RKO (cell line): ENCODE data around the gene L3MBTL4.
"Not testable (repeated sequence)": the region's sequence is repeated elsewhere in the genome, so short reads cannot be mapped to it uniquely, and the experiment has no call there.

Experiments
- DNase-seq: peaks from one replicate; pipeline ENCODE4 v3.0.0-alpha.2; 2016; ENCODE audit warnings: low spot score

L3MBTL4 gene

DNA sequence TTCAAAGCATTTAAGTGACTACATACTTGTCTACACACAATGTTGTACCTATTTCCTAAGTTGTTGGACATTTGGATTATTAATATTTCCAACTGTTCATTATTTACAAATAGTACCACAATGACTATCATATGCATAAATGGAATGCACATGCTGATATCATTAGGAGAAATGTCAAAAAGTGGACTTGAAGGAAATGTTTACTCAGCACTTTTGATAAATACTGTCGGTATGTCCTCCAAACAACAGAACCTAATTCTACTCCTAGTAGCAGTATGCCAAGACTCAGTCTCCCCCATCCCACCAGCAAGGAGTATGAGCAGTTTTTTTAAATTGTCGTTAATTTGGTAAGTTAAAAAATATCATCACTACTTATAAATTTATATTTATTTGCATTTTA lies 116.8 kb downstream of the L3MBTL4 start:
- no peak for DNase-seq

- DNase-seq, result no peak
These were observed 120.4 kb downstream of the L3MBTL4 start for GRCh38 chr18:6294148-6294784.

DNA sequence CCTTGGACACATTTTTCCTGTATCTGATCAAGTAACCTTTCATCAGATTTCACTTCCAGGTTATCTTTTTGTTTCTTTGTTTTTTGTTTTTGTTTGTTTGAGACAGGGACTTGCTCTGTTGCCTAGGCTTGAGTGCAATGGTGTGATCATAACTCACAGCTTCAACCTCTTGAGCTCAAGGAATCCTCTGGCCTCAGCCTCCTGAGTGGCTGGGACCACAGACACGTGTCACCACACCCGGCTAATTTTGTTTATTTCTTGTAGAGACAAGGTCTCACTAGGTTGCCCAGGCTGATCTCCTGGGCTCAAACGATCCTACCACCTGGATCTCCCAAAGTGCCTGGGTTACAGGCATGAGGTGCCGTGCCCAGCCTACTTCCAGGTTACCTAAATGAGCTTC lies 124.9 kb downstream of the L3MBTL4 start:
- no peak for DNase-seq

DNA sequence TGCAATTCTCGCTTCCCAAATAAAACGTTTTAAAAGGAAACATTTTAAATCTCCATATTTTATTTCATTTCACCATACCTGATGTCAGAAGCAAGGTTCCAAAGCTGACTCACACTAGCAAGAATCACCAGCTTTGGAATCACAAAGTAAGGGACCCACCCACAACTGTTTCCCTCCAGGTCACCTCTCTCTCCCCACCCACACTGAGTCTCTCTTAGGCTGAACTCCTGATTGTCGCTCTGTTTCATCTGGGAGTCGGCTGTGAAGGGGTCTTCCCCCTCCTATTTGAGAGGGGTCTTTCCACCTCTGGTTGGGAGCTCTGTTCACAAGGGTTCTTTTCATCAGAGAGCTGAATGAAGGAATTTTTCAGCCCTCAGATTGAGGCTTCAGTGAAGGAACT lies 128.1 kb downstream of the L3MBTL4 start:
- DNase-seq, result no peak

GRCh38 chr18:6284761-6285160 lies 129.9 kb downstream of the L3MBTL4 start:
- no peak for DNase-seq

DNA sequence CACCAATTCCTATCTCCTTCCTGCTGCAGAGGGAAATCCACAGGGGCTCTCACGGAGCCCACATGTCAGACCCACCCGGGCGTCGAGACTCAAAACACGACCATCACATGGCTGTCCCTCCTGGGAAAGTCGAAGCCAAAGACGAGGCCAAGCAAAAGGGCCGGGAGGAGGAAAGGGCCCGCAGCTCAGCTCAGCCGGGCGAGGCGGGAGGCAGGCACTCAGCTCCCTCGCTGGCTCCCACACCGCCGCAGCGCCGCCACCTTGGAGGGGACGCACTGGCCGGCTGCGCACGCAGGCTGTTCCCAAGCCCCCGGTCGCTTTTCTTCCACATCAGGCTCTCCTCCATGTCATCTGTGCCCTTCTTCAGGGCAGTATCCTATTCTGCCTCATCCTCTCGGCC lies 130.4 kb downstream of the L3MBTL4 start:
- no peak for DNase-seq

DNA sequence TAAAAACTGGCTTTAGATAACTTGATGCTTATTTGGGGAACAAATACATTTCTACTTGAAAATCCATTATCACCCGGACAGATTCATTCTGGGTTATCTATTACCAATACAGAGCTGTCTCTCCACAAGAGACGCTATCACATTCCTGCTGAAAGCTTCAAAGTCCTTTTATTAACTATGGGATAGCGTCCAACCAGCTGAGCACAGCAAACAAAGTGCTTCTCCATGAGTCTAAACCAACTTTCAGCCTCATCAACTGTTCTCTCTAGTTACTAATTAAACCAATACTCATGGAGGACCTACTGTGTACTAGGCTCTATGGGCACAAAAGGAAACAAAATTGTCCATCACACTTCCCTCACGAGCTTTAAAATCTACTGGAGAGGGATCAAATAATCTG lies 132.8 kb downstream of the L3MBTL4 start:
- no peak for DNase-seq

DNA sequence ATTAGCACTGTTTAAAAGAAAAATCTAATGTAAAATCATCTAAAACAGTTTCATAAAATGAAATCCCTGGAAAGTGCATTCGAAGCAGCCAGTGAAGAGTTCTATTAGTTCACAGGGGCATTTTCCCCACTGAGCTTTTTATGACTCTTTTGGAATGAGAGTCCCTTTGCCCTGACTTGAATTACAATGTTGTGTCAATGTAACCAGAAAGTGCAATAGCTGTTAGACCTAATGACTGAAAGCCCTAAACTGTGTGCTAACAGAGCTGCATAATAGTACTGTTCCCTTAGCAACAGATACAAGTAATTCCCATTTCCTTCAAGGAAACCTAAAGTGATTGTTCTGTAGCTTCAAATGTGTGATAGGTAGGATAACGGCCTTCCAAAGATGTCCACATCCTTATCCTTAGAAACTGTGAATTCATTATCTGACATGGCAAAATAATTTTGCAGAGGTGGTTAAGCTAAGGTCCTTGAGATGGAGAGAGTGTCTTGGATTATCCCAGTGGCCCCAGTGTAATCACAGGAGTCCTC lies 134.4 kb downstream of the L3MBTL4 start:
- DNase-seq, result no peak

GRCh38 chr18:6279308-6279707 lies 135.4 kb downstream of the L3MBTL4 start:
- DNase-seq, result no peak

- no peak for DNase-seq
These were observed 141.3 kb downstream of the L3MBTL4 start for GRCh38 chr18:6273423-6273822.

DNA sequence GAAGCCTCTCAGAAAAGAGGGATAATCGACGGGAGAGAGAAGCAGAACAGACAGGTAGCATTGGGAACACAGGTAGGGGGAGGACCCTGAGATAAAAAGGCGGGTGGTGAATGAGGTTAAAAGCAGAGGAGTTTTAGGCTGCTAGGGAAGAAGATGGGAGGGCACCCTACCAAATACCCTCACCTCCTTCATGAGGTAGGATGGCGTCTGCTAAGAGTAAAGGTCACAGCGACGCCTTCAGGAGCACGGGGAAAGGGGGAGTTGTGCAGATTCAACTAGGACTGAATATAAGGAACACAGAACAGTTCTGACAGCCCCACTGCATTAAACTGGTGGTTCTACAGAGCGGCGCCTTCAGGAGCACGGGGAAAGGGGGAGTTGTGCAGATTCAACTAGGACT lies 142.6 kb downstream of the L3MBTL4 start:
- DNase-seq, result not testable (repeated sequence)

- no peak for DNase-seq
These were observed 143.1 kb downstream of the L3MBTL4 start for GRCh38 chr18:6271585-6271984.

DNA sequence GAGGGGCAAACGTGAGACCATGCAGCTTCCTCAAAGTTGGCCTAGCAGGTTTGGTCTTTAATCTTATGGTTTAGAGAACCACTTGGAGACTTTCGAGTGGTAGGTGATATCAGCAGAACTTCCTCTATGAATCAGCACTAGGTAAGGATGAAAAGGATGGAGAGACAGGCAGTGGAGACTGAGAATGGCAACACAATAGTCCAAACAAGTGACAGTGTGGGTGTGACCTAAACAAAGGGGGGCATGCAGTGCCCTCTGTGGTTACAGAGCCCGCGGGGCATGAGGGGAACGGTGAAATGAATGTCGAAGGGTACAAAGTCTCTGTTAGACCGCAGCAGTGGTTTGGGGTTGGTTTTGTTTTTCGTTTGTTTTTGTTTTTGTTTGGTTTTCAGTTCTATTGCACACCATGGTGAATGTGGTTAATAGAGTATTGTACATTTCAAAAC lies 143.9 kb downstream of the L3MBTL4 start:
- DNase-seq, result no peak

DNA sequence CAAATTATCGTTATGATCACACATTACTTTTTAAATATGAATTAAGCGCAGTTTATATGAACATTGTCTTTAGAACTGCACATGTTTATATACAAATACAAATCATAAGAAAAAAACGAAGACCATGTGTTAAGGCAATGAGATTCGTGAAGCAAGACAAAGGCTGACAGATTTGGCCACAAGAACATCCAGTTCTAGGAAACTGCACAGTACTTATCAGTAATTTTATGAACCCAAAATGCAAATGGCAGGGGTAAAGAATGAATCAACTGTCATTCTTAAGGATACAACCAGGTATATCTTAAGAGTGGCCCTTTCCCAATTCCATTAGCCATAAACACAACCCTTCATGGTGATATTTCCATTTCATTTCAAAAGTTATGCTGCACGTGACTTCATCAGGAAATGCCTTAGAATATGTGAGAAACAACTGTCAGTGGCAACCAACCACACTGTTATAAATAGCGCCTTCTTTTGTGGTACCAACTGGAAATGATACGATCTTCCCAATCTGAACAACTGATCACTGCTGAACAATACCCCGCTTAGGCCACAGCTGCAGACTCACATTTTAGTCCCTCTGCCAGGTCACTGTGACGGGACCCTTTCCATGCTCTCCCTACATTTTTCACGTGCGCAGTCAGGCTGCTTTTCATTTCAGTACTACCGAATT lies 144.9 kb downstream of the L3MBTL4 start:
- DNase-seq, result no peak

DNA sequence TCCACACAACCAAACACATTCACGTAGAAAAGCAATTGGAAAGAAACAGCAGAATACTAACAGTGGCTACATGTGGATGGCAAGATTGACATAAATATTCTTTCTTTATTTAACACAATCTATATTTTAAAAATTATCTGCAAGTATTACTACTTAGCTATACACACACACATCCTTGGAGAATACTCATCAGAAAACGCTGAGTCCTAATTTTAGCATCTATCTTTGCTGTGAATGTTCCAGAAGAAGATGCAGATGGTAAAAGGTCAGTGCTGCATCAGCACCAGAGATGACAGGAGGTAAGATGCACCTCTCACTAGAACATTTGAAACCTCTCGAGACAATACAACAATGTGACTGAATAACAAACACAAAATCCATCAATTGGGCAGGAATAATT lies 148.5 kb downstream of the L3MBTL4 start:
- DNase-seq, result no peak

DNA sequence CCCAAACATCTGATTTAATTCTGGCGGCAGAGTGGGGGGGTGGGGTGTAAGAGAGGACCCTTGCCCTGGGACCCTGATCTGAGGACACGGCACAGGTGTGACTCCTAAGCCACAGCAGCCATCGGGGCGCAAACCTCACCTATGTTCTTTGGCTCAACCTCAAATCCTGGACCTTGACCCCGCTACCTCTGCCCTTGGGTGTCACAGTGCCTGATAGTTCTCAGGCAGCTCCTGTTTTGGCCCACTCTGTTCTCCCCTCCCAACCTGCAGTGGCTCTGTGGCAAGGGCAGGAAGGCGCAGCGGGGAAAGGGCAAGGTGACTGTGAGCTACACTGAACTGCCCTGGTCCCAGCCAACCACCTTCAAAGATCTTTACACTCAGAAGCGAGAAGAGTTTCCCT lies 152.8 kb downstream of the L3MBTL4 start:
- no peak for DNase-seq

DNA sequence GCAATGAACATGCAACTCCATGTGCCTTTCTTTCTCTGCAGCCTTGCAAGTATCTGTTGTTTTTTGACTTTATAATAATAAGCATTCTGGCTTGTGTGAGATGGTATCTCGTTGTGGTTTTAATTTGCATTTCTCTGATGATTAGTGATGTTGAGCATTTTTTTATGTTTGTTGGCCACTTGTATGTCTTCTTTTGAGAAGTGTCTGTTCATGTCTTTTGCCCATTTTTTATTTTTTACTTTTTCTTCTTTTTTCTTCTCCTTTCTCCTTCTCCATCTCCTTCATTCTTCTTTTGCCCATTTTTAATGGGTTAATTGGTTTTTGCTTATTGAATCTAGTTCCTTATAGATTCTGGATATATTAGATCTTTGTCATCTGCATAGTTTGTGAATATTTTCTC lies 155.4 kb downstream of the L3MBTL4 start:
- DNase-seq, result not testable (repeated sequence)

- no peak for DNase-seq
These were observed 156.8 kb downstream of the L3MBTL4 start for GRCh38 chr18:6257950-6258349.

DNA sequence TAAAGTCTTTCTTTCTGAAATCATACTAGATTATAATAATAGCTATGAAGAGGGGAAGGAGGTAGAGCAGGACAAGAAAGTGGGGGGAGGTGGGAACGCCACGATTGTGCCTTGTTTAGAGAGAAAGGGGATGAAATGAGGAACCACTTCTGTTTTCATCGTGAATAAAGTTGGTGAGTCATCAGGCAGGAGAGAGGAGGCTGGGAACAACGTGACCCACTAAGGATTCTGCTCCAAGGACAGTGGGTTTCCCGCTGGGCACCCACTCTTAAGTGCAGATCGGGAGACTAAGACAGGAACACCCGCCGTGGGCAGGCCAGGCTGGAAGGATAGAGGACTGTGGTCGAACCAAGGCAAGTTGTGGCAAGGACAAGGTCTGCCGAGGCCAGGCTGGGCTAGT lies 158.2 kb downstream of the L3MBTL4 start:
- no peak for DNase-seq

DNA sequence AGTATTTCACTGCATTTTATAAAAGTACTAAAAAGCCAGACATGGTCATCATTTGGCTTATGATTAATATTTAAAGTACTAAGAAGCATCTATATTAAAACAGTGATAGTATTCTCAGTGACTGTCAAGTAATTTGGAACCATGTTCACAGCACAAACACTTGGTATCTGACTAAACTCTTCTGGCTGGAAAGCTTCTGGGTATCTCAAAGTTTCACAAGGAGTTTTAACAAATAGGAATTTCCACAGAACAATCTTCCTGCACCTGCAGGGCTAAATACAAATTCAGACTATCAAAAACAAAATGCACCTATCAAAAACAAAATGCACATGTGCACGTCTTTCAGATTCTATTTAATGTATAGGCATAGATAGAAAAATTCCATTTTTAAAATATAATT lies 158.8 kb downstream of the L3MBTL4 start:
- no peak for DNase-seq

GRCh38 chr18:6255116-6255705 lies 159.5 kb downstream of the L3MBTL4 start:
- no peak for DNase-seq

DNA sequence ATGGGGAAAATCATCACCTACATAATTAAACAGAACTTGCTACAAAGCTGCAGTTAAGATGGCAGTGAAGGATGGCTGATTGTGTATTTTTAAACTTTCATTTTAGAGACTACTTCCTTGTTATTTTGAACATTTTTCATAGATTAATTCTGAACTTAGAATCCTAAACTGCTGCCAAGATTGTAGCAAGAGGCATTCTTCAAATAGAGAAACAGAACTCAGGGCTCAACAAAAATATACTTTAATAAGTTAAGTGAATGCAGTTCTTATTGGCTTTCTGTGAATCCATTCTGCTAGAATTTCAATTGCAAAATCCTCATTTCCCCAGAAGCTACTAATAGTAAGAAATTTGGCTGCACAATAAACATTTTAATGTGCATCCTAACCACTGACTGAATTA lies 160.3 kb downstream of the L3MBTL4 start:
- DNase-seq, result no peak

DNA sequence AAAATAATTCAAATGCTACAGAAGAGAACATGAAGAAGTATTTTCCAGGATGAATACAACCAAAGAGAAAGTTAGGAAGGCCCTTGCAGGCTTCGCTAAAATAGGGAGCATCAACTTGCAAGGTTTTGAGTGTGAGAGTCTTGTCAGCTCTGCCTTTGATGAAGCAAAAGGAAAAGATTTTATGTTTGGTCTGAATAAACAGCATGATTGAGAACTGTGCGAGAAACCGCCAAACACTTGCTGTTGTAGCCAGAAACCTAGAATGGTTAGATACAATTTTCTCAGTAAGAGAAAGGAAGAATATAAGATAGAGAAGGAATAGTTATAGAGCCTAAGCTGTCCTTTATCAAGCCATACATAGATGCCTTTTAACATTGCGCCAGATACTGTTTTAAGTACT lies 163.6 kb downstream of the L3MBTL4 start:
- DNase-seq, result no peak
